Subcutaneous adipose tissue (tissue), 4 donors: Measurements from ENCODE around the gene PRODH. TPM values are rescaled to one million over a fixed set of nuclear protein-coding genes. Genes with fewer than 3 reads are reported as not detected.

Experiments
- CTCF ChIP-seq: fragments of 450-650 bp; IDR thresholded peaks from one replicate; pipeline ENCODE4 v1.5.1; 2016; ENCODE audit warnings: low read depth, mild to moderate bottlenecking, control low read depth, antibody characterized with exemption, moderate library complexity
- total RNA-seq, 4 donors: library from RNA; depleted of rRNA; stranded (reverse); fragments of >200 nt; gene quantifications; one replicate each; pipeline ENCODE4 v1.1.0, GENCODE V29; 2016

PRODH gene
- total RNA-seq = 100 to 1,000 TPM in 1 of 4 donors, 10 to 100 TPM in 2, 1 to 10 TPM in 1; 2.2 to 106 (median 16.4) TPM

GRCh38 chr22:18935889-18936529, at the start of gene PRODH:
TSS of gene PRODH (minus strand) at chr22:18936293. CDS start at chr22:18936287, 6 bp downstream.
- no peak for TF ChIP-seq CTCF

- no peak for TF ChIP-seq CTCF
Observed at GRCh38 chr22:18985780-18986179, 49.7 kb upstream of the PRODH start.

- TF ChIP-seq CTCF = no peak
Observed at GRCh38 chr22:18984564-18984963, 48.5 kb upstream of the PRODH start.

- TF ChIP-seq CTCF = no peak
Observed at GRCh38 chr22:18983120-18983651, 47.1 kb upstream of the PRODH start.

GRCh38 chr22:18980829-18981228, 44.7 kb upstream of the PRODH start:
- no peak for TF ChIP-seq CTCF

- TF ChIP-seq CTCF = no peak
Observed at GRCh38 chr22:18979957-18980356, 43.9 kb upstream of the PRODH start.

- no peak for TF ChIP-seq CTCF
Observed at GRCh38 chr22:18978506-18978905, 42.4 kb upstream of the PRODH start.
